A549 (cell line): Measurements from ENCODE around the gene SH3PXD2B. TPM values are rescaled to one million over a fixed set of nuclear protein-coding genes. Genes with fewer than 3 reads are reported as not detected.

Experiments used
- ATAC-seq, 2 experiments: fragments of 200-7000 bp in 1 of 2; fragments of >200 bp in 1 of 2; cut with Nextera tagmentation in 1 of 2; cut with Tn5 transposase in 1 of 2; 3 replicates each; pipeline versions ENCODE4 v1.8.0 to v1.9.1; 2018 to 2020; ENCODE audit warnings: mild to moderate bottlenecking in 1 of 2, moderate library complexity in 1 of 2
- CTCF ChIA-PET: fragments of 300-600 bp; sonication (Branson Sonifier 250); formaldehyde crosslinking; extraction: SDS; loops from one replicate; lab custom pipeline; 2021; ENCODE audit warnings: antibody characterized with exemption, inconsistent platforms; lab: Yijun Ruan, JAX
- POLR2A ChIA-PET: fragments of 350-600 bp; formaldehyde crosslinking; extraction: SDS; loops from one replicate; lab custom pipeline; 2021; ENCODE audit warnings: antibody characterized with exemption, inconsistent platforms; lab: Yijun Ruan, JAX
- DNase-seq, 2 experiments: peaks; one replicate each; pipeline versions ENCODE4 v3.0.0 to v3.0.0-alpha.2; 2011 to 2016; ENCODE audit warnings: low read depth in 1 of 2, low spot score in 1 of 2
- FAIRE-seq: peaks from 2 replicates; lab custom pipeline; 2011; peaks lifted over from hg19 to GRCh38; lab: Jason Lieb, UNC
- H3K27ac ChIP-seq, 2 experiments: fragments of >200 bp; sonication (Bioruptor Twin); formaldehyde crosslinking; 3 replicates each; pipeline ENCODE4 v1.5.1; 2016 to 2017
- H3K4me1 ChIP-seq: fragments of >200 bp; sonication (Bioruptor Twin); formaldehyde crosslinking; 3 replicates; pipeline ENCODE4 v1.6.1; 2016
- H3K4me2 ChIP-seq: fragments of >200 bp; sonication (Bioruptor Twin); formaldehyde crosslinking; 3 replicates; pipeline ENCODE4 v1.6.1; 2016
- H3K4me3 ChIP-seq: fragments of >200 bp; sonication (Bioruptor Twin); formaldehyde crosslinking; 3 replicates; pipeline ENCODE4 v1.5.1; 2016
- H3K9me3 ChIP-seq: fragments of >200 bp; sonication (Bioruptor Twin); formaldehyde crosslinking; 3 replicates; pipeline ENCODE4 v1.6.1; 2016
- CBX2 ChIP-seq: fragments of 200-600 bp; sonication (generic); IDR thresholded peaks from 2 replicates; pipeline ENCODE4 v1.6.1; 2016; ENCODE audit warnings: low read depth, mild to moderate bottlenecking, borderline replicate concordance
- CEBPB ChIP-seq, 2 experiments: fragments of >200 bp in 1 of 2; sonication (Bioruptor Twin) in 1 of 2; formaldehyde crosslinking in 1 of 2; IDR thresholded peaks; 2 replicates each; pipeline ENCODE4 v1.6.1; 2012 to 2016
- CHD2 ChIP-seq: fragments of 150-350 bp; IDR thresholded peaks from 2 replicates; pipeline ENCODE4 v1.6.1; 2014; ENCODE audit warnings: low read length; ENCODE audit not compliant: partially characterized antibody
- ESRRA ChIP-seq: fragments of 150-350 bp; IDR thresholded peaks from 2 replicates; pipeline ENCODE4 v1.6.1; 2014; ENCODE audit warnings: mild to moderate bottlenecking, low read length, borderline replicate concordance
- HDAC2 ChIP-seq: fragments of 200-600 bp; sonication (generic); IDR thresholded peaks from 2 replicates; pipeline ENCODE4 v1.6.1; 2016
- MAZ ChIP-seq: fragments of 150-350 bp; IDR thresholded peaks from 2 replicates; pipeline ENCODE4 v1.6.1; 2014; ENCODE audit warnings: antibody characterized with exemption, low read depth, low read length, borderline replicate concordance
- NPAS2 ChIP-seq: fragments of 250-450 bp; sonication (Bioruptor Pico); IDR thresholded peaks from 2 replicates; pipeline ENCODE4 v1.8.0; 2022; ENCODE audit warnings: mild to moderate bottlenecking, moderate library complexity, borderline replicate concordance
- RNF2 ChIP-seq: fragments of 200-600 bp; sonication (generic); IDR thresholded peaks from 2 replicates; pipeline ENCODE4 v1.6.1; 2016; ENCODE audit warnings: low read depth, mild to moderate bottlenecking, antibody characterized with exemption, moderate library complexity, borderline replicate concordance
- WGBS: methylation state at CpG from one replicate; pipeline ENCODE4 v1.1.6; 2017; ENCODE audit errors: missing lambda C conversion rate; 5-methylcytosine and 5-hydroxymethylcytosine counted together
- polyA plus RNA-seq, 4 experiments: library from polyadenylated mRNA; depleted of rRNA in 3 of 4; stranded (reverse); fragments of >200 nt; fragmentation: RNase III in 1 of 4; extraction: RNeasy Plus Mini Kit Qiagen cat#74134 plus additional on column Dnase treatment in 1 of 4; gene quantifications; 2 replicates in 3 of 4; 3 replicates in 1 of 4; pipeline ENCODE4 v1.2.3, GENCODE V29; 2011 to 2017
- TF ChIP-seq, protein P1 (sequence below): fragments of 150-350 bp; IDR thresholded peaks from 2 replicates; pipeline ENCODE4 v1.6.1; 2014; ENCODE audit warnings: low read depth, mild to moderate bottlenecking, low read length
- TF ChIP-seq, protein P2 (sequence below): fragments of 250-450 bp; sonication (Bioruptor Pico); IDR thresholded peaks from 2 replicates; pipeline ENCODE4 v1.5.0; 2021; ENCODE audit warnings: mild to moderate bottlenecking, moderate library complexity, borderline replicate concordance
- TF ChIP-seq, protein P3 (sequence below): IDR thresholded peaks from 2 replicates; pipeline ENCODE4 v1.6.1; 2012
- TF ChIP-seq, protein P4 (sequence below): IDR thresholded peaks from 2 replicates; pipeline ENCODE4 v1.6.1; 2012; ENCODE audit warnings: low read depth, borderline replicate concordance
- TF ChIP-seq, protein P5 (sequence below): fragments of 250-450 bp; sonication (Bioruptor Pico); IDR thresholded peaks from 2 replicates; pipeline ENCODE4 v1.5.0; 2020; ENCODE audit warnings: low read depth, mild to moderate bottlenecking, moderate library complexity

Gene SH3PXD2B
- polyA plus RNA-seq, 2 of the 4 experiments (the other 2 are of a cell fraction) = 15.1 to 15.5 TPM

DNA sequence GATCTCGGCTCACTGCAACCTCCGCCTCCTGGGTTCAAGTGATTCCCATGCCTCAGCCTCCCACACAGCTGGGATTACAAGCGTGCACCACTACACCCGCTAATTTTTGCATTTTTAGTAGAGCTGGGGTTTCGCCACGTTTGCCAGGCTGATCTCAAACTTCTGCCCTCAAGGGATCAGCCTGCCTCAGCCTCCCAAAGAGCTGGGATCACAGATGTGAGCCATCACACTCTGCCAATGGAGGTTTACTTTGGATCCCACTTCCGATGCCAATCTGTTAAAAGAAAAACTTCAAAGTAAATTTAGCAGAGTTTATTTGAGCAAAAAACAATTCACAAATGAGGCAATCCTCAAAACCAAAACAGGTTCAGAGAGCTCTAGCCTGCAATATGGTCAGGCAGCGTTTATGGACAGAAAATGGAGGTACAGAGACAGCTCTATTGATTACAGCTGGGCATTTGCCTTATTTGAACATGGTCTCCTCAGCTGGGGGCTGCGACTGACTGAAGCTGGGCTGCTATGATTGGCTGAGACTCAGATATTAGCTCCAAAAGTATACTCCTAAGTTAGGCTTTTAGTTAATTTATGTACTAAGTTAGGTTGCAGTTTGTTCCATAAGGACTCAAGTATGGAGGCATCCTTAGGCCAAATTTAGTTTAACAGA lies 152.1 kb downstream of the SH3PXD2B start:
- POLR2A ChIA-PET = no interaction called here
- DNase-seq (no peak), ATAC-seq (no peak)
- peaks cover 11% of the 10 kb centered on the region; the same call in 2 of the 3 replicates for H3K9me3 ChIP-seq
- no peak overlapping the region for H3K4me2 ChIP-seq
- no peak overlapping the region for H3K27ac ChIP-seq
- no peak overlapping the region for H3K4me3 ChIP-seq
- WGBS = 75% methylated on average over 9 of the region's 9 CpGs
- no peak for TF ChIP-seq MAZ
- TF ChIP-seq, all 56 proteins: peak for 0
- FAIRE-seq = no peak
- H3K4me1 ChIP-seq = no peaks in the 10 kb centered on the region
- CTCF ChIA-PET = interaction anchor here (1.0 to 4.3 kb wide), 2 partner anchors 9 to 389 kb away, joined by 3 to 32 read pairs; no protein-coding TSS in a partner anchor

DNA sequence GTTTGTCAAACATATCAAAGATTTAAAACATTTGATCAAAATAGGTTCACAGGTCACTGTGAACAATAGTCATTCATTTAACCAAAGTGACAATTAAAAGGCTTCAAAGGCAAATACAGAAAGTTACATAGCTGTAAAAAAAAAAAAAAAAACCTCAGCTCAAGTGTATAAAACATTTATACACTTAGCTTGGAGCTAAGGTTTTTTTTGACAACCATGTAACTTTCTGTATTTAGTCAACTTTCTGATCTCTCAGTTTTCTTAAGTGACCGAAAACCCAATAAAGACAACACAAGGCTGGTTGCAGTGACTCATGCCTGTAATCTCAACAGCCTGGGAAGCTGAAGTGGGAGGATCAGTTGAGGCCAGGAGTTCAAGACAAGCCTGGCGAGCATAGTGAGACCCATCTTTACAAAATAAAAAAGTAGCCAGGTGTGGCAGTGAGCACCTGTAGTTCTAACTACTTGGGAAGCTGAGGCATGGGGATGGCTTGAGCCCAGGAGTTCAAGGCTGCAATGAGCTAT lies 154.3 kb downstream of the SH3PXD2B start:
- CTCF ChIA-PET = no interaction called here
- no peak overlapping the region for H3K27ac ChIP-seq
- POLR2A ChIA-PET = interaction anchor here (0.7 kb wide), 1 partner anchor 352 kb away, joined by 3 read pairs; no protein-coding TSS in a partner anchor
- no peak for FAIRE-seq
- WGBS = 63% methylated on average over 2 of the region's 2 CpGs
- no peak for ATAC-seq
- peaks cover under 1% of the 10 kb centered on the region; the same call in 1 of the 3 replicates for H3K9me3 ChIP-seq
- DNase-seq = no peak
- H3K4me1 ChIP-seq = no peaks in the 10 kb centered on the region
- H3K4me3 ChIP-seq = no peak overlapping the region
- no peak overlapping the region for H3K4me2 ChIP-seq
- TF ChIP-seq, protein P1, sequence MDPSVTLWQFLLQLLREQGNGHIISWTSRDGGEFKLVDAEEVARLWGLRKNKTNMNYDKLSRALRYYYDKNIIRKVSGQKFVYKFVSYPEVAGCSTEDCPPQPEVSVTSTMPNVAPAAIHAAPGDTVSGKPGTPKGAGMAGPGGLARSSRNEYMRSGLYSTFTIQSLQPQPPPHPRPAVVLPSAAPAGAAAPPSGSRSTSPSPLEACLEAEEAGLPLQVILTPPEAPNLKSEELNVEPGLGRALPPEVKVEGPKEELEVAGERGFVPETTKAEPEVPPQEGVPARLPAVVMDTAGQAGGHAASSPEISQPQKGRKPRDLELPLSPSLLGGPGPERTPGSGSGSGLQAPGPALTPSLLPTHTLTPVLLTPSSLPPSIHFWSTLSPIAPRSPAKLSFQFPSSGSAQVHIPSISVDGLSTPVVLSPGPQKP = no peak
- TF ChIP-seq HDAC2 (no peak), RNF2 (no peak)

DNA sequence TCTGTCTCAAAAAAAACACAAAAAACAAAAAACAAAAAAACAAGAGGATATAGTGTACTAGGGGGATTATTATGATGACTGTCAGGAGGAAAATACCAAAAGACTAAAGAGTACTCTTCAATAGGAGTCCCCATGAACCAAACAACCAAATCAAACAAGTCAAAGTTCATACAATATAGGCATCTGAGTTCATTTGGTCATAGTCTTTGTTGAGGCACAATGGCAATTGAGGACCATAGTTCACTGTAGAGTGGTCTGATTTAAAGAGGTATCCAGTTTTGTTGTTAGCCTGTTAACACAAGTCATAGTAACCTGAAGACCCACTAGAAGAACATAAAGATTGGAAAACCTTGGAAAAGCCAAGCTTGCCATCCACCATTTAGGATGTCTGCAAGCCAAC lies 159.5 kb downstream of the SH3PXD2B start:
- CTCF ChIA-PET = interaction anchor here (1.7 to 3.2 kb wide), 4 partner anchors 12 to 382 kb away, joined by 5 to 19 read pairs (median 6); partner anchors contain the start of genes STK10 and UBTD2

More for the DNA sequence above, 159.5 kb downstream of the SH3PXD2B start:
- no peak for ATAC-seq
- no peak for DNase-seq
- H3K4me2 ChIP-seq = no peak overlapping the region
- TF ChIP-seq ESRRA = no peak
- TF ChIP-seq, protein P2, sequence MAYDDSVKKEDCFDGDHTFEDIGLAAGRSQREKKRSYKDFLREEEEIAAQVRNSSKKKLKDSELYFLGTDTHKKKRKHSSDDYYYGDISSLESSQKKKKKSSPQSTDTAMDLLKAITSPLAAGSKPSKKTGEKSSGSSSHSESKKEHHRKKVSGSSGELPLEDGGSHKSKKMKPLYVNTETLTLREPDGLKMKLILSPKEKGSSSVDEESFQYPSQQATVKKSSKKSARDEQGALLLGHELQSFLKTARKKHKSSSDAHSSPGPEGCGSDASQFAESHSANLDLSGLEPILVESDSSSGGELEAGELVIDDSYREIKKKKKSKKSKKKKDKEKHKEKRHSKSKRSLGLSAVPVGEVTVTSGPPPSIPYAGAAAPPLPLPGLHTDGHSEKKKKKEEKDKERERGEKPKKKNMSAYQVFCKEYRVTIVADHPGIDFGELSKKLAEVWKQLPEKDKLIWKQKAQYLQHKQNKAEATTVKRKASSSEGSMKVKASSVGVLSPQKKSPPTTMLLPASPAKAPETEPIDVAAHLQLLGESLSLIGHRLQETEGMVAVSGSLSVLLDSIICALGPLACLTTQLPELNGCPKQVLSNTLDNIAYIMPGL (CRISPR knock-in tag) = no peak
- TF ChIP-seq CHD2 = no peak
- no peak for TF ChIP-seq CEBPB (IDR thresholded peaks at IDR 0.05)
- TF ChIP-seq NPAS2 (CRISPR knock-in tag) = no peak
- TF ChIP-seq CBX2 = no peak
- TF ChIP-seq, protein P3, sequence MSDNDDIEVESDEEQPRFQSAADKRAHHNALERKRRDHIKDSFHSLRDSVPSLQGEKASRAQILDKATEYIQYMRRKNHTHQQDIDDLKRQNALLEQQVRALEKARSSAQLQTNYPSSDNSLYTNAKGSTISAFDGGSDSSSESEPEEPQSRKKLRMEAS = no peak
- TF ChIP-seq, protein P4, sequence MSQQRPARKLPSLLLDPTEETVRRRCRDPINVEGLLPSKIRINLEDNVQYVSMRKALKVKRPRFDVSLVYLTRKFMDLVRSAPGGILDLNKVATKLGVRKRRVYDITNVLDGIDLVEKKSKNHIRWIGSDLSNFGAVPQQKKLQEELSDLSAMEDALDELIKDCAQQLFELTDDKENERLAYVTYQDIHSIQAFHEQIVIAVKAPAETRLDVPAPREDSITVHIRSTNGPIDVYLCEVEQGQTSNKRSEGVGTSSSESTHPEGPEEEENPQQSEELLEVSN = no peak
- TF ChIP-seq, protein P5, sequence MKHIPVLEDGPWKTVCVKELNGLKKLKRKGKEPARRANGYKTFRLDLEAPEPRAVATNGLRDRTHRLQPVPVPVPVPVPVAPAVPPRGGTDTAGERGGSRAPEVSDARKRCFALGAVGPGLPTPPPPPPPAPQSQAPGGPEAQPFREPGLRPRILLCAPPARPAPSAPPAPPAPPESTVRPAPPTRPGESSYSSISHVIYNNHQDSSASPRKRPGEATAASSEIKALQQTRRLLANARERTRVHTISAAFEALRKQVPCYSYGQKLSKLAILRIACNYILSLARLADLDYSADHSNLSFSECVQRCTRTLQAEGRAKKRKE (CRISPR knock-in tag) = no peak
- TF ChIP-seq, all 56 proteins: peak for 0
- POLR2A ChIA-PET = no interaction called here
- no peak overlapping the region for H3K27ac ChIP-seq
- no peak for FAIRE-seq
- no peaks in the 10 kb centered on the region for H3K9me3 ChIP-seq
- H3K4me1 ChIP-seq = no peaks in the 10 kb centered on the region; the same call in 2 of the 3 replicates
- H3K4me3 ChIP-seq = no peak overlapping the region
